Muscle layer of colon (tissue), 2 donors: ENCODE data around the gene COL9A3.

Experiments used
- H3K27ac ChIP-seq: one replicate; pipeline ENCODE4 v1.7.0; 2013; ENCODE audit warnings: low read depth, mild to moderate bottlenecking, low read length, moderate library complexity
- H3K27me3 ChIP-seq, 2 donors: one replicate each; pipeline ENCODE4 v1.7.0; 2013; ENCODE audit warnings: low read length in 2 of 2, mild to moderate bottlenecking in 2 of 2; ENCODE audit not compliant: insufficient read depth in 2 of 2, control insufficient read depth in 1 of 2
- H3K36me3 ChIP-seq: one replicate; pipeline ENCODE4 v1.7.0; 2013; ENCODE audit warnings: mild to moderate bottlenecking, low read length; ENCODE audit not compliant: insufficient read depth
- H3K4me1 ChIP-seq: one replicate; pipeline ENCODE4 v1.7.0; 2013; ENCODE audit warnings: mild to moderate bottlenecking, low read length; ENCODE audit not compliant: insufficient read depth
- H3K4me3 ChIP-seq, 2 donors: one replicate each; pipeline ENCODE4 v1.7.0; 2013; ENCODE audit warnings: low read length in 2 of 2, low read depth in 1 of 2, mild to moderate bottlenecking in 1 of 2, moderate library complexity in 1 of 2
- H3K9ac ChIP-seq: one replicate; pipeline ENCODE4 v1.7.0; 2013; ENCODE audit warnings: low read length
- H3K9me3 ChIP-seq: one replicate; pipeline ENCODE4 v1.7.0; 2013; ENCODE audit warnings: mild to moderate bottlenecking, low read length
- donor health status: abdominal sarcoma.
- donor health status: Adenocarcinoma of cecum.

Gene COL9A3

GRCh38 chr20:62799459-62799858 is 17.4 kb upstream of the COL9A3 start:
- no peak overlapping the region for H3K27ac ChIP-seq
- peaks cover 32% of the 10 kb centered on the region for H3K4me1 ChIP-seq
- H3K9ac ChIP-seq: no peak overlapping the region
- peaks cover 34% of the 10 kb centered on the region for H3K36me3 ChIP-seq
- no peak overlapping the region for H3K4me3 ChIP-seq
- H3K9me3 ChIP-seq: no peaks in the 10 kb centered on the region
- no peaks in the 10 kb centered on the region for H3K27me3 ChIP-seq

- Histone ChIP-seq H3K4me3 (no peak overlapping the region), H3K27ac (no peak overlapping the region), H3K36me3 (peaks cover 34% of the 10 kb centered on the region), H3K4me1 (peaks cover 32% of the 10 kb centered on the region), H3K9me3 (no peaks in the 10 kb centered on the region), H3K9ac (no peak overlapping the region), H3K27me3 (no peaks in the 10 kb centered on the region)
Observed at GRCh38 chr20:62799873-62800272, 17.0 kb upstream of the COL9A3 start.

GRCh38 chr20:62800314-62801259 is 16.3 kb upstream of the COL9A3 start:
- Histone ChIP-seq H3K27me3 (no peaks in the 10 kb centered on the region), H3K4me3 (no peak overlapping the region), H3K9ac (no peak overlapping the region), H3K36me3 (peaks cover 34% of the 10 kb centered on the region), H3K27ac (no peak overlapping the region), H3K4me1 (peaks cover 32% of the 10 kb centered on the region), H3K9me3 (no peaks in the 10 kb centered on the region)

GRCh38 chr20:62801284-62802010 is 15.4 kb upstream of the COL9A3 start:
- H3K27ac ChIP-seq: no peak overlapping the region
- no peak overlapping the region for H3K4me3 ChIP-seq
- H3K27me3 ChIP-seq: no peaks in the 10 kb centered on the region
- no peak overlapping the region for H3K9ac ChIP-seq
- H3K4me1 ChIP-seq: peaks cover 40% of the 10 kb centered on the region
- no peaks in the 10 kb centered on the region for H3K9me3 ChIP-seq
- H3K36me3 ChIP-seq: peaks cover 34% of the 10 kb centered on the region

GRCh38 chr20:62802026-62802712 is 14.7 kb upstream of the COL9A3 start:
- Histone ChIP-seq H3K9ac (no peak overlapping the region), H3K27ac (peak overlapping the region; percentile 3), H3K4me1 (peaks cover 45% of the 10 kb centered on the region), H3K27me3 (no peaks in the 10 kb centered on the region), H3K36me3 (peaks cover 34% of the 10 kb centered on the region), H3K4me3 (no peak overlapping the region), H3K9me3 (no peaks in the 10 kb centered on the region)

GRCh38 chr20:62804021-62804626 is 12.7 kb upstream of the COL9A3 start:
- Histone ChIP-seq H3K9ac (no peak overlapping the region), H3K27me3 (no peaks in the 10 kb centered on the region), H3K4me1 (peaks cover 51% of the 10 kb centered on the region), H3K27ac (peak overlapping the region; percentile 62), H3K36me3 (peaks cover 39% of the 10 kb centered on the region), H3K4me3 (peak overlapping the region in 1 of 2 donors; percentile 52), H3K9me3 (no peaks in the 10 kb centered on the region)

GRCh38 chr20:62804627-62805154 is 12.2 kb upstream of the COL9A3 start, which contains the start of gene OGFR:
TSS of gene OGFR (plus strand) at chr20:62804835. CDS start at chr20:62804860, 25 bp downstream.
- Histone ChIP-seq H3K27me3 (no peaks in the 10 kb centered on the region), H3K9me3 (no peaks in the 10 kb centered on the region), H3K9ac (peak within 1 kb of the TSS; percentile 23), H3K27ac (peak within 1 kb of the TSS; percentile 83), H3K36me3 (peaks cover 39% of the 10 kb centered on the region), H3K4me3 (peak within 1 kb of the TSS; percentile 67 to 97), H3K4me1 (peaks cover 51% of the 10 kb centered on the region)

- peaks cover 51% of the 10 kb centered on the region for H3K4me1 ChIP-seq
- H3K36me3 ChIP-seq: peaks cover 40% of the 10 kb centered on the region
- peak overlapping the region; percentile 83 for H3K27ac ChIP-seq
- H3K9me3 ChIP-seq: no peaks in the 10 kb centered on the region
- H3K9ac ChIP-seq: peak overlapping the region; percentile 23
- H3K27me3 ChIP-seq: no peaks in the 10 kb centered on the region
- H3K4me3 ChIP-seq: peak overlapping the region; percentile 67 to 97
Observed at GRCh38 chr20:62805155-62805710, 11.6 kb upstream of the COL9A3 start.

GRCh38 chr20:62805711-62806382 is 11.0 kb upstream of the COL9A3 start:
- peak overlapping the region; percentile 83 for H3K27ac ChIP-seq
- H3K9me3 ChIP-seq: no peaks in the 10 kb centered on the region
- peaks cover 40% of the 10 kb centered on the region for H3K36me3 ChIP-seq

GRCh38 chr20:62806383-62807050 is 10.3 kb upstream of the COL9A3 start:
- no peaks in the 10 kb centered on the region for H3K9me3 ChIP-seq
- H3K27ac ChIP-seq: peak overlapping the region; percentile 83
- peaks cover 48% of the 10 kb centered on the region for H3K4me1 ChIP-seq
- H3K4me3 ChIP-seq: peak overlapping the region in 1 of 2 donors; percentile 67
- H3K27me3 ChIP-seq: no peaks in the 10 kb centered on the region
- H3K36me3 ChIP-seq: peaks cover 37% of the 10 kb centered on the region
- H3K9ac ChIP-seq: peak overlapping the region; percentile 23

More at GRCh38 chr20:62805711-62806382, 11.0 kb upstream of the COL9A3 start:
- no peaks in the 10 kb centered on the region for H3K27me3 ChIP-seq
- peak overlapping the region; percentile 23 for H3K9ac ChIP-seq
- H3K4me1 ChIP-seq: peaks cover 51% of the 10 kb centered on the region
- H3K4me3 ChIP-seq: peak overlapping the region; percentile 67 to 97
